Measurements from ENCODE around the gene PA2G4.
"Not testable (repeated sequence)": the region's sequence is repeated elsewhere in the genome, so short reads cannot be mapped to it uniquely, and the experiment has no call there.

Gene PA2G4

GRCh38 chr12:56104109-56104814, at the start of gene PA2G4:
Gene PA2G4, plus strand, starts transcription at chr12:56104559. Its CDS starts 179 bp downstream, at chr12:56104738.
- DNase-seq = peak; percentile 97

- DNase-seq = not testable (repeated sequence)
Observed at GRCh38 chr12:56059964-56060363, 44.4 kb upstream of the PA2G4 start.

- no peak for DNase-seq
Observed at GRCh38 chr12:56061982-56062381, 42.4 kb upstream of the PA2G4 start.

DNA sequence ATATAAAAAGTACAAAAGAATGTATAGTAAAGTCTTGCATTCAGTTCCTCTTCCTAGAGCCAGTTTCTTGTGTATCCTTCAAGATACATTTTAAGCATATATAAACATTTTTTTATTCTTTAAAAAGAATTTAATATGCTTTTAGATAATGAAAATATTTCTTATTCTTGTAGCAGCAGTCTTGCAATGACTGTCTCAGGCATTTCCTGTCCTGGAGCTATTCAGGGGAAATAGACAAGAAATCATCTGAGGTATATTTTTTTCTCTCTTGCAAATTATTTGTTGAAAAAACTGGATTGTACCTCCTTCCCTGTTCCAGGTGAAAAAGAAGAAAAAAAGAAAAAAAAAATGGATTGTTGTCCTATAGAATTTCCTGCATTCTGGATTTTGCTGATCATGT, 41.4 kb upstream of the PA2G4 start:
- no peak for DNase-seq

- no peak for DNase-seq
Observed at GRCh38 chr12:56071648-56072047, 32.7 kb upstream of the PA2G4 start.

DNA sequence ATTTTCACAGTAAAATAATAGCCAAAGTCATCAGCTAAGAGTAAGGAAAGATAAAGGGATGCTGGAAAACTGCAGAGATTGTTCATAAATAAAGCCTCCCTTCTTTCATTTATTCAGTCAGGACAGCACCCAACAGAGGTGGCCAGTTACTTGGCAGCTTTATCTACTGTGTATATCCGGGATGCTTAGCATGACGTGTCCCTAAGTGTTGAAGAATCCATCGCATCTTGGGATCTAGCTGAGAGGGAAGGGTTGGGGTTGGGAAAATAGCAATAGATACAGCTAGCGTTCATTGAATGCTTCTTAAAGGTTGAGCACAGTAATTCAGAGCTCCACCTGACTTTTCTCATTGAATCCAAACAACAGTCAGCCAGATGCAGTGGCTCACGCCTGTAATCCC, 30.0 kb upstream of the PA2G4 start:
- DNase-seq = no peak

DNA sequence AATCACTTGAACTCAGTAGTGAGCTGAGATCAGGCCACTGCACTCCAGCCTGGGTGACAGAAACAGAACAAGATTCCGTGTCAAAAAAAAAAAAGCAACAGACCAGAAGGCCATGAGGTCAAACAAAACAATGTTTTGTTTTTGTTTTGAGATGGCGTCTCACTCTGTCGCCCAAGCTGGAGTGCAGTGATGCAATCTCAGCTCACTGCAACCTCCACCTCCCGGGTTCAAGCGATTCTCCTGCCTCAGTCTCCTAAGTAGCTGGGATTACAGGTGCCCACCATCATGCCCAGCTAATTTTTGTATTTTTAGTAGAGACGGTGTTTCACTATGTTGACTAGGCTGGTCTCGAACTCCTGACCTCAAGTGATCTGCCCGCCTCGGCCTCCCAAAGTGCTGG, 26.4 kb upstream of the PA2G4 start:
- not testable (repeated sequence) for DNase-seq

- no peak for DNase-seq
Observed at GRCh38 chr12:56078427-56078826, 25.9 kb upstream of the PA2G4 start.

GRCh38 chr12:56078931-56079722, 25.2 kb upstream of the PA2G4 start:
- peak; percentile 32 for DNase-seq

DNA sequence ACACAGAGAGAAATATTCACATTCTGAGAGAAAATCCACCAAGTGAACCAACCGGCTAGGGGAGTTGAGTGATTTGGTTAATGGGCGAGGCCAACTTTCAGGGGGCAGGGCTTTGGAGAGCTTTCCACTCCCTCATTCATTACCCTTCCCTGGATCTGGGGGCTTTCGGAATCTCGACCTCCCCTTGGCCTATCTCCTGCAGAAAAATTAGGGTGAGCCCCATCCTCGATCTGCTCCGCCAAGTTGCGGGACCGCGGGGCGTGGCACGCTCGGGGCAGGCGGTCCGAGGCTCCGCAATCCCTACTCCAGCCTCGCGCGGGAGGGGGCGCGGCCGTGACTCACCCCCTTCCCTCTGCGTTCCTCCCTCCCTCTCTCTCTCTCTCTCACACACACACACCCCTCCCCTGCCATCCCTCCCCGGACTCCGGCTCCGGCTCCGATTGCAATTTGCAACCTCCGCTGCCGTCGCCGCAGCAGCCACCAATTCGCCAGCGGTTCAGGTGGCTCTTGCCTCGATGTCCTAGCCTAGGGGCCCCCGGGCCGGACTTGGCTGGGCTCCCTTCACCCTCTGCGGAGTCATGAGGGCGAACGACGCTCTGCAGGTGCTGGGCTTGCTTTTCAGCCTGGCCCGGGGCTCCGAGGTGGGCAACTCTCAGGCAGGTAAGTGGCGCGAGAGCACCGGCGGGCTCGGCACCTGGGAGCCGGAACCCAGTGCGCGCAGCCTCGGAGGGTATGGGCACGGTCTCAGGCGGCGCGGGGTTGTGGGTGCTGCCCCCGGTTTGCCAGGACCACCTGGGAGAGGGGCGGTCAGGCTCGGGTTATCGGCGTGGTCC, 24.4 kb upstream of the PA2G4 start, which contains the start of gene ERBB3:
Gene ERBB3 (plus strand): TSS at position 443 of the 833 bp plus-strand sequence. CDS start 136 bp downstream, at position 579.
- DNase-seq = peak; percentile 24

DNA sequence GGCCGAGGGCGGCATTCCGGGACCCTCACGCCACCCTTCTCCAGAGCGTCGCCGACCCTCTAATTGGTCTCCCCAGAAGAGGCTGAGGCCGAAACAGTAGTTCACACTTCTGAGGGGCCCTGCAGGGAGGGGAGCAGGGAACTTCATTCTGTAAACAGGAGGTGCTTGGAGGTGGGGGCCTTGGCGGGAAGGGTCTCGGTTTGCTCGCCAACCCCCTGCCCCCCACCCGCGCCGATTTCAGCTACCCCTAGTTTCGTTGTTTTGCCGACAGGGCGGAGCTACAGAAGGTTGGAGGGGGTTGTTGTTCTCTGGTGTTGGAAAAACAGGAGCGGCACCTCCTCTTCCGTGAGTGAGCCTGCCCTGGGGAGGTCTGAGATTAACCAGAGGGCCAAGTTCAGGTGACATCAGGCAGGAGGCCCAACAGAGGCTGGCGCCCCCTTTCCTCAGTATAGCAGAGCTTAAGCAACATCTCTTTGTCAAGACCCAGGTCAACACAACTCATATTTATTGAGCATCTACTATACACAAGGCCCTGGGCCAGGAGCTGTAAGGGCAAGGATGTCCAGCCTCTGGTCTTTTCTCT, 23.7 kb upstream of the PA2G4 start:
- no peak for DNase-seq

- DNase-seq = no peak
Observed at GRCh38 chr12:56081393-56082347, 22.7 kb upstream of the PA2G4 start.

DNA sequence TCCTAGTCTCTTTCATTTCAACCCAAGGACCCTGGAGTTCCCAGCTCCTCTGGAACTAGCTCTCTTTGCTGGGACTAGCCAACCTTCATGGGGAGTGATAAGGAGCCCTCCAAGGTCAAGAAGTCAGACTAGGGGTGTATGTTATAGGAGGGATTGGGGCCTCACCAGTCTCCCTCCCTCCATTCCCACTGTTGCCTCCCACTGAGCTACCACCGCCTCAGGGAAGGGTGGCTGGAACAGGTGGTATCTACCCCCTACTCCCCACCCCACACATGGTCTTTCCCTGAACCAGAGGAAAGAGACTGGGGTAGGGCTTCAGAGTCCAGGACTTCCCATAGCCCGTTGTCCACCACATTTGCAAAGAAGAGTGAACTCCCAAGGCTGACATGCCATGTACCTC, 22.0 kb upstream of the PA2G4 start:
- DNase-seq = no peak

- no peak for DNase-seq
Observed at GRCh38 chr12:56082967-56083366, 21.4 kb upstream of the PA2G4 start.

DNA sequence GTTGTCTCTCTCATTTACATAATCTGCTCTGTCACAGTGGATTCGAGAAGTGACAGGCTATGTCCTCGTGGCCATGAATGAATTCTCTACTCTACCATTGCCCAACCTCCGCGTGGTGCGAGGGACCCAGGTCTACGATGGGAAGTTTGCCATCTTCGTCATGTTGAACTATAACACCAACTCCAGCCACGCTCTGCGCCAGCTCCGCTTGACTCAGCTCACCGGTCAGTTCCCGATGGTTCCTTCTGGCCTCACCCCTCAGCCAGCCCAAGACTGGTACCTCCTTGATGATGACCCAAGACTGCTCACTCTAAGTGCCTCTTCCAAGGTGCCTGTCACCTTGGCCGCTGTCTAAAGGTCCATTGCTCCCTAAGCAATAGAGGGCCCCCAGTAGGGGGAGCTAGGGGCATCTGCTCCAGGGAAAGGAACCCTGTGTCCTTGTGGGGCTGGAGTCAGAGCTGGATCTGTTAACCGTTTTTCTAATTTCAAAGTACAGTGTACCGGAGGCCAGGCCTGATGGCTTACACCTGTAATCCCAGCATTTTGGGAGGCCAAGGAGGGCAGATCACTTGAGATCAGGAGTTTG, 19.3 kb upstream of the PA2G4 start:
- no peak for DNase-seq

- no peak for DNase-seq
Observed at GRCh38 chr12:56086096-56086495, 18.3 kb upstream of the PA2G4 start.

DNA sequence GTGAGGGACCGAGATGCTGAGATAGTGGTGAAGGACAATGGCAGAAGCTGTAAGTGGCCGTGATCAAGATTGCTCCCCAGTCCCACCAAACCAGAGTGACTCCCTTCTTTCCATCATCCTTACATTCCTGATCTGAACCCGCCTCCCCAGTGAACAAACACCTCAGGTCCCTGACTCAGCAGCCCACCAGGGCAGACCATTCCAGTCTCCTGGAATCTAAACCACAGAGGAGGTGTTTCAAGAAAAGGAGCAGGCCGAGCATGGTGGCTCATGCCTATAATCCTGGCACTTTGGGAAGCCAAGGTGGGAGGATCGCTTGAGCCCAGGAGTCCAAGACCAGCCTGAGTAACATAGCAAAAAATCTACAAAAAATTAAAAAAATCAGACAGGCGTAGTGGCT, 17.8 kb upstream of the PA2G4 start:
- DNase-seq = no peak

DNA sequence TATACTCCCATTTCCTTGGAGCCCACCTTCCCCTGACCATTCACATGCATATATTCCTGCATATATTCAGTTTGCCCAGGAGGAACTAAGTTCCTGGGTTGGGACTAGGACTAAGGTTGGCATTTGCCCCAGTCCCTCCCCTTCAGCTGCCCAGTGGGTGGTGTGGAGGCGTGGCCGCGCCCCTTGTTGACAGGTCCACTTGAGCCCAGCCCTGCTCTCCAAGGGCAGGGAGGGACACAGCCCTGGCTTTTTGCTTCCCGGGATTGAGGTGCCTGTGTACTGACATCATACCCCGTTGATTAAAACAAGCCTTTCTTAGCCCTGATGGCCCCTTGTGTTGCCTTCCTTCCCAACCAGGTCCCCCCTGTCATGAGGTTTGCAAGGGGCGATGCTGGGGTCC, 17.1 kb upstream of the PA2G4 start:
- DNase-seq = no peak

DNA sequence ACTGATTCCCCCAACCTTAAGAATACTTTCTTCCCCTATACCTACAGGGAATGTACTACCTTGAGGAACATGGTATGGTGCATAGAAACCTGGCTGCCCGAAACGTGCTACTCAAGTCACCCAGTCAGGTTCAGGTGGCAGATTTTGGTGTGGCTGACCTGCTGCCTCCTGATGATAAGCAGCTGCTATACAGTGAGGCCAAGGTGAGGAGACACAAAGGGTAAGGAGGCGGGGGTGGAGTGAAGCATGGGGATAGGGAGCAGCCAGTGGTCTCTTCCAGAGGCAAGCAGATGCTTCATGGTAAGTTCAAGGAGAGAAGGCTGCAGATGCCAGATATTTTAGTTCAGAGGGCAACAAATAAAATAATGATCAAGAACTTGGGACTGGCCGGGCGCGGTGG, 6.6 kb upstream of the PA2G4 start:
- DNase-seq = no peak

GRCh38 chr12:56098592-56098991, 5.8 kb upstream of the PA2G4 start:
- DNase-seq = no peak

GRCh38 chr12:56099787-56100186, 4.6 kb upstream of the PA2G4 start:
- DNase-seq = no peak

Measured in NCI-H446 treated with DMSO at 0.1 percent for 48 hours (cell line).